Subcutaneous abdominal adipose tissue (tissue), 5 donors: ENCODE measurements around the gene MTR.

Experiments
- H3K27ac ChIP-seq: one replicate; pipeline ENCODE4 v1.7.0; 2013; ENCODE audit warnings: low read depth, mild to moderate bottlenecking, inconsistent platforms, low read length, moderate library complexity
- H3K27me3 ChIP-seq, 5 donors: one replicate each; pipeline ENCODE4 v1.7.0; 2013; ENCODE audit warnings: low read length in 5 of 5, inconsistent platforms in 1 of 5; ENCODE audit not compliant: control insufficient read depth in 5 of 5, insufficient read depth in 4 of 5
- H3K36me3 ChIP-seq, 5 donors: one replicate each; pipeline ENCODE4 v1.7.0; 2013; ENCODE audit warnings: low read length in 5 of 5; ENCODE audit not compliant: control insufficient read depth in 5 of 5, insufficient read depth in 5 of 5
- H3K4me1 ChIP-seq, 5 donors: one replicate each; pipeline ENCODE4 v1.7.0; 2013; ENCODE audit warnings: low read length in 5 of 5, mild to moderate bottlenecking in 3 of 5, moderate library complexity in 1 of 5; ENCODE audit not compliant: control insufficient read depth in 5 of 5, insufficient read depth in 5 of 5
- H3K4me3 ChIP-seq, 5 donors: one replicate each; pipeline ENCODE4 v1.7.0; 2013; ENCODE audit warnings: low read length in 5 of 5, low read depth in 1 of 5
- H3K9ac ChIP-seq, 5 donors: one replicate each; pipeline ENCODE4 v1.7.0; 2013; ENCODE audit warnings: low read length in 5 of 5, mild to moderate bottlenecking in 4 of 5, moderate library complexity in 3 of 5
- H3K9me3 ChIP-seq, 5 donors: one replicate each; pipeline ENCODE4 v1.7.0; 2013; ENCODE audit warnings: low read length in 5 of 5; ENCODE audit not compliant: control insufficient read depth in 5 of 5
- donor health status: healthy.
- donor health status: healthy.
- donor health status: healthy.
- donor health status: healthy.
- donor health status: healthy.

The MTR gene

DNA sequence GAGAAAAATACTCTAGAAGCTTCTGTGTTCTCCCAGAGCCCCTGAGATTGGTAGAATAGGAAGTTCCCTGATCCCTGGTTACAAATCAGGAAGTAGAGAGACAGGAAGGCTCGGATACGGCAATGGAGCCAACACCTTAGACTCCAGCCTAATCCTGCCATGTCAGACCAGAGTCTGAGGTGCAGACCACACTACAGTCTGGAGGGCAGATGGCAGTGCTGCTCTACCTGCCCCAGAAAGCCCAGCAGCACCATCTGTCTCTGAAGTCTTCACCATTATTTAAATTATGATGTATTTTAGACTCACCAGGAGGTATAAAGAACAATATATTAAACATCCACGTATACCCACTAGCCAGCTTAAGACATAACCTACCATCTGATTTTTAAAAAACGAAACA, 93.0 kb downstream of the MTR start:
- Histone ChIP-seq H3K27ac (no peak overlapping the region), H3K36me3 (peaks cover 22 to 90% (median 81%) of the 10 kb centered on the region in 5 donors), H3K4me1 (peaks cover 0 to 4% (median 0%) of the 10 kb centered on the region in 5 donors), H3K27me3 (no peaks in the 10 kb centered on the region), H3K9me3 (no peaks in the 10 kb centered on the region), H3K9ac (no peak overlapping the region), H3K4me3 (no peak overlapping the region)

GRCh38 chr1:236888903-236889302, 93.8 kb downstream of the MTR start:
- Histone ChIP-seq H3K4me1 (peaks cover 0 to 10% (median 0%) of the 10 kb centered on the region in 5 donors), H3K9me3 (no peaks in the 10 kb centered on the region), H3K4me3 (no peak overlapping the region), H3K27ac (no peak overlapping the region), H3K36me3 (peaks cover 23 to 91% (median 81%) of the 10 kb centered on the region in 5 donors), H3K27me3 (no peaks in the 10 kb centered on the region), H3K9ac (no peak overlapping the region)

DNA sequence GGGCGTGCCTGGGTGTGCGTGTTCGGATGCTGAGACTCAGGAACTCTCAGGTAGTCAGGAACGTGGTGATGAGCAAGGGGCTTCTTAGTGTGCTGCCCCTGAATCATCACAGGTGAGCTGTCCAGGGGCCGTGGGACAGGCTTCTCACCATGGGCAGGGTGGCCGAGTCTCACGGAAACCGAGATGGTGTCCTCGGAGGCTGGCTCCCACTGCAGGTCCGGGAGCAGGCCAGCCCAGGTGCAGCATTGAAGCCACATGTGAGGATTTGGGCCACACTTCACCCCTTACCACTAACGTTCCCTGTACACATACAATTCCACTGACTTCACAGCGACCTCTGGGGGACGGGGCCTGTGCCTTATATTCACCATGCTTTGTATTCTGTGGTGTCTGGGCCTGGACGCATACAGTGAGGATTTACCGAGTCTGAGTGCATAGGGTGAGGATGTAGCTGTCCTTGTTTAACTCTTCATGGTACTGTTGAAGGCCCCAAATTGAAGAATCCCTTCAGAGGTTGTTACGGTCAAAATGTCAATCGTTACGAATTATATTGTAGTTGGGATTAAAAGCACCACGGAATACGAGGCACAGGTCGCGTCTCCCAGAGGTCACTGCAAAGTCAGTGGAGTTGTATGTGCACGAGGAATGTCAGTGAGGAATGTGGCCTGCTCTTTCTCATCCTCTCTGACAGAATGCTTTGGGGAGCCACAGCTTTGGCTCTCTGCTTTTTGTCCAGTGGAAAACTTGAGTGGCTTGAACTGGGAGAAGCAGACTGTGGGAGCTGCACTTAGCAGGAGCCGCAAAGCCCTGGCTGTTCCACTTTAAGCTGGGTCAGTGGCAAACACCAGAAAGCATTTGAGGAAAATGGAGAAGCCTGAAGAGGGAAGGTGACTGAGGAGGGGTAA, 95.3 kb downstream of the MTR start:
- no peak overlapping the region for H3K4me3 ChIP-seq
- no peak overlapping the region for H3K27ac ChIP-seq
- H3K9me3 ChIP-seq, result no peaks in the 10 kb centered on the region
- peaks cover 0 to 10% (median 0%) of the 10 kb centered on the region in 5 donors for H3K4me1 ChIP-seq
- H3K36me3 ChIP-seq, result peaks cover 26 to 95% (median 89%) of the 10 kb centered on the region in 5 donors
- H3K9ac ChIP-seq, result no peak overlapping the region
- no peaks in the 10 kb centered on the region for H3K27me3 ChIP-seq

DNA sequence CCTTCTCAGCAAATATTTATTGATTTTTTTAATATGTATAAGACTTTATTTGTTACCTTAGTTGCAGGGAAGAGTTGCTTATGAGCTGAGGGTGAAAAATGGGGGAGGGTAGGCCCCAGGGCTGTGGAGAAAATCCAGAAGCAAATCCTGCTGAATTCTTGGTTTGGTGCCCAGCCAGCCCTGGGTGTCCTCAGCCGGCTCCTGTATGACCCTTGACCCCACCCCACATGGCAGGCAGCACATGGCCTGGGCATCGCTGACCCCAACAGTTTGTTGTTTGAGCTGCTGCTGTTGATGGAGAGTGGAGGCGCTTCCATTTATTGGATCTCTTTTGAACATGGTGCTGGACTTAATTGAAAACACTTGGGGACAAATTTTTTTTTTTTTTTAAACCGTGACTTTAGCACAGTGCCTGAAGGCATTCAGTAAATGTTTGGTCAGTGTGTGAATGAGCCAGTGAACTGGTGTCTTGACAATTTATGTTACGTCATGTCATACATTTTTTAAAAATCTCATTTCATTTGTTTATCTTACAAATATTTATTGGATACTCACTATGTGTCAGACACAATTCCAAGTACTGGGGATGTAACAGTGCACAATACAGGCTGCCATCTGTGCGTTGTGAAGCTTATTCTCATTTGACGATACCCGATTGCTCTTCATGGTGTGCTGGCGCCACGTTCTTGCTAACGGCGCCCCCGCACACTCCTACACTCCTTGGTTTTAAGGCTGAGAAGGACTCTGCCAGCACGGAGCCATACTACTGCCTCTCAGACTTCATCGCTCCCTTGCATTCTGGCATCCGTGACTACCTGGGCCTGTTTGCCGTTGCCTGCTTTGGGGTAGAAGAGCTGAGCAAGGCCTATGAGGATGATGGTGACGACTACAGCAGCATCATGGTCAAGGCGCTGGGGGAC, 98.8 kb downstream of the MTR start:
- Histone ChIP-seq H3K27ac (no peak overlapping the region), H3K9me3 (no peaks in the 10 kb centered on the region), H3K4me1 (peaks cover 0 to 8% (median 0%) of the 10 kb centered on the region in 5 donors), H3K36me3 (peaks cover 16 to 99% (median 92%) of the 10 kb centered on the region in 5 donors), H3K27me3 (no peaks in the 10 kb centered on the region), H3K9ac (no peak overlapping the region), H3K4me3 (no peak overlapping the region)

DNA sequence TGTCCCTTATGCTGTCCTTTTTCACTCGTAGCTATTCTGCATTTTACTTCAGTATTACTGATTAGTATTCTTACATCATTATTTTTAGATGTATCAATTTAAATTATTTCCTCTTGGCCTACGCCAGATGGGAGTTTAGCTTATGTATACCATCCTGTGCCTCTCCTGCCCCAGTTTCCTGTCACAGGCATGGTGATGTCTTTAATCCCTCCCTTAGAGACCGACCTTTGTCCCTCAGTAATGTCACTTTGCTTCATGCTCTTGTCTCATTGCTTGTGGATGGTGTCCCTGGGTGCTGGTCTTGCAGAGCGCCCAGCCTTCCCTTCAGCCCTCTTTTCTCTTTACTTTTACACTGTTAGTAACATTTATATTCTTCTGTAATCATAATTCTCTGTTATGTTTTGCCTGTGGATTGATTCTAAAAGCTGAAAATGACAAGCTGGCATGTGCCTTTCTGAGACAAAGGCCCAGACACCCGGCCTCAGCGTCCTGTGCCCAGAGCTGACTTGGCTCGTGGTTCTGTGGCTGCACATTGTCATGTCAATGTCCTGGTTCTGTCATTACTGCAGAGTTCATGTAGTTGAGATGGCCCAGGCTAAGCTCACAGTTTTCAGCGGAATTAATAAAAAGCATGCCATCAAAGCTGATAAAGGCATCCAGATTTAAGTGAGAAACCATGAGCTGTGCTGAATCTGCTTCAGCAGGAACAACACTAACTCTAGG, 100.7 kb downstream of the MTR start:
- H3K4me1 ChIP-seq, result peaks cover 0 to 6% (median 0%) of the 10 kb centered on the region in 5 donors
- H3K27ac ChIP-seq, result no peak overlapping the region
- H3K4me3 ChIP-seq, result no peak overlapping the region
- no peaks in the 10 kb centered on the region for H3K27me3 ChIP-seq
- no peak overlapping the region for H3K9ac ChIP-seq
- H3K36me3 ChIP-seq, result peaks cover 25 to 94% (median 78%) of the 10 kb centered on the region in 5 donors
- peaks cover 0 to under 1% (median 0%) of the 10 kb centered on the region in 5 donors for H3K9me3 ChIP-seq

- H3K27ac ChIP-seq, result no peak overlapping the region
- no peaks in the 10 kb centered on the region for H3K27me3 ChIP-seq
- H3K4me3 ChIP-seq, result no peak overlapping the region
- H3K36me3 ChIP-seq, result peaks cover 22 to 94% (median 72%) of the 10 kb centered on the region in 5 donors
- peaks cover 0 to 8% (median 5%) of the 10 kb centered on the region in 5 donors for H3K9me3 ChIP-seq
- H3K4me1 ChIP-seq, result peaks cover 0 to 6% (median 0%) of the 10 kb centered on the region in 5 donors
- H3K9ac ChIP-seq, result no peak overlapping the region
Observed at GRCh38 chr1:236896716-236897115, 101.6 kb downstream of the MTR start.

DNA sequence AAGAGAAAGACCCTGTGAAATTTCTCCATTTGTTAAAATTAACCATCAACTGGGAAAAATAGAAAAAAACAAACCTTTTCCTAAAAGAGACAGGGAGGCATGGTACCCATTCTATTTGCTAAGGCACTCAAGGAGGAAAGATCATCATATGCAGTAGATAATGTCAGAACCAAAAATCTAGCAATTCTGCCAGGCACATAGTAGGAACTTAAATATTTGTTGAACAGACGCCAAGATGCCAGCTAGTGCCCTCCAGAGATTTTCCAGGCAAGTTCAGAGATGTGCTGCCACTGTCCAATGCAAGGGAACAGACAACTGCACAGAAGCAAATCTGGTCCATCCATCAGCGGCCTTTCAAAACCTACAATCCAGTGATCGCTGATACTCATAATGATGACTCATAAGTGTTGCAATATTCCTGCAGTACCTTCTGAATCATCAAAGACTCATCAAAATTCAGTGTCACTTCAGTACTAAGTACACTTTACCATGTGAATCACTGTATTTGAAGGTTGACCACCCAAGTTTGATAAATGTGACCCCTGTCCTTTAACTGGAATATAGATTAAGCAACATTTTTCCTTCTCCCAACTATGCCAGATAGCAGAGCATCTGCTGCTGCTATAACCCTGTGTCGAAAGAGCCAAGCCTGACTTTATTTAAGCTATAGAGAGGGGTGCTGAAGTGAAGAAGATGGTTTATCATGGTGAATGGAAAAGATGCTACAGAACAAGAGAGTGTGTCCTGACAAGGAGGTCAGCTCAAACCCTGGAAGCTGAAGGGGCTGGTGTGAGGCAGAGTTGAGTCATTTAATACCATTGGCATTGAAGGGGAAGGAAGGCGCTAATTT, 110.0 kb downstream of the MTR start:
- Histone ChIP-seq H3K27me3 (no peaks in the 10 kb centered on the region), H3K9me3 (peaks cover 0 to 13% (median 9%) of the 10 kb centered on the region in 5 donors), H3K4me1 (no peaks in the 10 kb centered on the region), H3K4me3 (no peak overlapping the region), H3K36me3 (peaks cover 0 to 21% (median 10%) of the 10 kb centered on the region in 5 donors), H3K27ac (no peak overlapping the region), H3K9ac (no peak overlapping the region)

DNA sequence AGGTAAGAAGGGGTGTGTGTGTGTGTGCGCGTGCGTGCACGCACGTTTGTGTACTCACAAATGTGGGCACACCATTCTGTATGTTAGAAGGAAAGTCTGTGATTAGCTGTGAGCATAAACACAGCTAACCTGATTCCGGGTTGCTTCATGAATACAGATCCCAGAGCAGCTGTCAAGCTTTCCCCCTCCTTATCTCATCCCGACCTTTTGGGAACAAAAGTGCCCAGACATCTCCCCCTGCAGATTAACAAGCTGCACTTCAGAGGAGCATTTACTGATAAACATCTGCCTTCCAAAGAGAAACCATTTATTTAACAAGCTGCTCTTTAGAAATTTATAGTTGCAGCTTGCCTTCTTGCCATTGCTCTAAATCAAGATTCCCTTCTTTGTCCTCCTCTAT, 112.1 kb downstream of the MTR start:
- H3K27me3 ChIP-seq, result no peaks in the 10 kb centered on the region
- H3K9me3 ChIP-seq, result peaks cover 0 to 2% (median 0%) of the 10 kb centered on the region in 5 donors
- no peak overlapping the region for H3K4me3 ChIP-seq
- no peak overlapping the region for H3K9ac ChIP-seq
- H3K4me1 ChIP-seq, result no peaks in the 10 kb centered on the region
- H3K36me3 ChIP-seq, result peaks cover 0 to 2% (median 0%) of the 10 kb centered on the region in 5 donors
- no peak overlapping the region for H3K27ac ChIP-seq

DNA sequence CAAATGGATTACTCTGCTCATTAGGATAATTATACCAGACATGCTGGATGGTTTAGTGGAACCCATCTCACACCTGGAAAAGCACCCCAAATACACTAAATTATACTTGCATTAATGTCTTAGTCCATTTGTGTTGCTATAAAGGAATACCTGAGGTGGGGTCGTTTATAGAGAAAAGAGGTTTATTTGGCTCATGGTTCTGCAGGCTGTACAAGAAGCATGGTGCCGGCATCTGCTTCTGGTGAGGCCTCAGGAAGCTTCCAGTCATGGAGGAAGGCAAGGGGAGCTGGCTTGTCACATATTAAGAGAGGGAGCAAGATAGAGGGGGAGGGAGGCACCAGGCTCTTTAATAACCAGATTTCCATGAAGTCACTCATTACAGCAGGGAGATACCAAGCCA, 113.6 kb downstream of the MTR start:
- no peak overlapping the region for H3K27ac ChIP-seq
- no peaks in the 10 kb centered on the region for H3K36me3 ChIP-seq
- peaks cover 0 to 2% (median 0%) of the 10 kb centered on the region in 5 donors for H3K9me3 ChIP-seq
- H3K27me3 ChIP-seq, result no peaks in the 10 kb centered on the region
- no peak overlapping the region for H3K4me3 ChIP-seq
- H3K4me1 ChIP-seq, result no peaks in the 10 kb centered on the region
- no peak overlapping the region for H3K9ac ChIP-seq
